ENCODE data around the gene EPB41.
A peak's percentile ranks its signal among the peaks of the same experiment; 100 is the strongest.
"Not testable (repeated sequence)": the region's sequence is repeated elsewhere in the genome, so short reads cannot be mapped to it uniquely, and the experiment has no call there.

Gene EPB41

GRCh38 chr1:28914228-28915030 lies at the start of gene EPB41:
TSS of gene EPB41 (plus strand) at chr1:28914569. CDS start at chr1:28987438, 72,869 bp downstream.
- DNase-seq (ENCODE audit: low read depth) = peak; percentile 92

GRCh38 chr1:28864695-28865094 lies 49.7 kb upstream of the EPB41 start:
- DNase-seq (ENCODE audit: low read depth) = no peak

GRCh38 chr1:28865997-28866650 lies 48.2 kb upstream of the EPB41 start:
- no peak for DNase-seq (ENCODE audit: low read depth)

GRCh38 chr1:28867850-28868249 lies 46.5 kb upstream of the EPB41 start:
- no peak for DNase-seq (ENCODE audit: low read depth)

- DNase-seq (ENCODE audit: low read depth) = no peak
These were observed 44.4 kb upstream of the EPB41 start for GRCh38 chr1:28869952-28870351.

GRCh38 chr1:28871631-28872401 lies 42.6 kb upstream of the EPB41 start:
- no peak for DNase-seq (ENCODE audit: low read depth)

- DNase-seq (ENCODE audit: low read depth) = not testable (repeated sequence)
These were observed 39.2 kb upstream of the EPB41 start for GRCh38 chr1:28875134-28875533.

- DNase-seq (ENCODE audit: low read depth) = peak; percentile 49
These were observed 37.1 kb upstream of the EPB41 start for GRCh38 chr1:28877132-28877781.

GRCh38 chr1:28878796-28879195 lies 35.6 kb upstream of the EPB41 start:
- no peak for DNase-seq (ENCODE audit: low read depth)

GRCh38 chr1:28882009-28882628 lies 32.2 kb upstream of the EPB41 start:
- peak; percentile 64 for DNase-seq (ENCODE audit: low read depth)

- no peak for DNase-seq (ENCODE audit: low read depth)
These were observed 31.1 kb upstream of the EPB41 start for GRCh38 chr1:28883242-28883616.

- no peak for DNase-seq (ENCODE audit: low read depth)
These were observed 28.9 kb upstream of the EPB41 start for GRCh38 chr1:28885472-28885877.

- DNase-seq (ENCODE audit: low read depth) = no peak
These were observed 28.2 kb upstream of the EPB41 start for GRCh38 chr1:28885977-28886730.

GRCh38 chr1:28886731-28887418 lies 27.5 kb upstream of the EPB41 start:
- peak; percentile 81 for DNase-seq (ENCODE audit: low read depth)

- peak; percentile 29 for DNase-seq (ENCODE audit: low read depth)
These were observed 26.9 kb upstream of the EPB41 start for GRCh38 chr1:28887419-28887834.

GRCh38 chr1:28887835-28888682 lies 26.3 kb upstream of the EPB41 start:
- no peak for DNase-seq (ENCODE audit: low read depth)

GRCh38 chr1:28888915-28889314 lies 25.5 kb upstream of the EPB41 start:
- no peak for DNase-seq (ENCODE audit: low read depth)

- DNase-seq (ENCODE audit: low read depth) = no peak
These were observed 25.0 kb upstream of the EPB41 start for GRCh38 chr1:28889357-28889756.

- no peak for DNase-seq (ENCODE audit: low read depth)
These were observed 23.9 kb upstream of the EPB41 start for GRCh38 chr1:28890435-28890834.

Data from stimulated activated CD8-positive, alpha-beta memory T cell treated with anti-CD3 and anti-CD28 coated beads, Interleukin-4, amount 100 ng/mL, for 24 hours (primary cell).